ENCODE data around the gene POPDC3.

DNA sequence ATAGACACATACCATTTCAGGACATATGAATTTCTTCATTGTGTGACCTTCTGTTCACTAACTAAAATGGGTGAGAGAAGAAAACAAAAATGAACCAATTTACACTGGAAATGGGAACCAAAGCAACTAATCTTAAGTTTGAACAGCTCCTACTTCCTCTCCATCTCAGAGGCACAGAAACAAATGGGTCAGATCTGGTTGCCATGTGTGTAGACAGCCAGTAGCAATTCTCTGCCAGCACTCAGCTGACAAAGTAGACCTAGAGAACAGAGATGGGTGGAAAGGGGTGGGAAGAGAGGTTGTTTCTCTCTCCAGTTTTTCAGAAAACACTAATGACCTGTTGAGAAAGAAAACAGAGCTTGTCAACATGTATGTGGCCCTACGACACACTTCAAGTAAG is 14.3 kb upstream of the POPDC3 start:
- TF ChIP-seq, protein P1, sequence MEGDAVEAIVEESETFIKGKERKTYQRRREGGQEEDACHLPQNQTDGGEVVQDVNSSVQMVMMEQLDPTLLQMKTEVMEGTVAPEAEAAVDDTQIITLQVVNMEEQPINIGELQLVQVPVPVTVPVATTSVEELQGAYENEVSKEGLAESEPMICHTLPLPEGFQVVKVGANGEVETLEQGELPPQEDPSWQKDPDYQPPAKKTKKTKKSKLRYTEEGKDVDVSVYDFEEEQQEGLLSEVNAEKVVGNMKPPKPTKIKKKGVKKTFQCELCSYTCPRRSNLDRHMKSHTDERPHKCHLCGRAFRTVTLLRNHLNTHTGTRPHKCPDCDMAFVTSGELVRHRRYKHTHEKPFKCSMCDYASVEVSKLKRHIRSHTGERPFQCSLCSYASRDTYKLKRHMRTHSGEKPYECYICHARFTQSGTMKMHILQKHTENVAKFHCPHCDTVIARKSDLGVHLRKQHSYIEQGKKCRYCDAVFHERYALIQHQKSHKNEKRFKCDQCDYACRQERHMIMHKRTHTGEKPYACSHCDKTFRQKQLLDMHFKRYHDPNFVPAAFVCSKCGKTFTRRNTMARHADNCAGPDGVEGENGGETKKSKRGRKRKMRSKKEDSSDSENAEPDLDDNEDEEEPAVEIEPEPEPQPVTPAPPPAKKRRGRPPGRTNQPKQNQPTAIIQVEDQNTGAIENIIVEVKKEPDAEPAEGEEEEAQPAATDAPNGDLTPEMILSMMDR (conservative IDR thresholded peaks at IDR 0.05; ENCODE audit: low read depth, low read length): no peak
- TF ChIP-seq RCOR1 (IDR thresholded peaks at IDR 0.05; ENCODE audit: insufficient replicate concordance, low read length) (no peak), POLR2A (IDR thresholded peaks at IDR 0.05; ENCODE audit: low read depth, low read length) (no peak), NFE2L2 (IDR thresholded peaks at IDR 0.05; ENCODE audit: low read depth, low read length) (no peak), RFX5 (IDR thresholded peaks at IDR 0.05; ENCODE audit: low read depth, low read length) (no peak), BHLHE40 (IDR thresholded peaks at IDR 0.05; ENCODE audit: low read depth, low read length) (no peak), RAD21 (IDR thresholded peaks at IDR 0.05; ENCODE audit: low read length) (no peak)
- TF ChIP-seq, protein P2, sequence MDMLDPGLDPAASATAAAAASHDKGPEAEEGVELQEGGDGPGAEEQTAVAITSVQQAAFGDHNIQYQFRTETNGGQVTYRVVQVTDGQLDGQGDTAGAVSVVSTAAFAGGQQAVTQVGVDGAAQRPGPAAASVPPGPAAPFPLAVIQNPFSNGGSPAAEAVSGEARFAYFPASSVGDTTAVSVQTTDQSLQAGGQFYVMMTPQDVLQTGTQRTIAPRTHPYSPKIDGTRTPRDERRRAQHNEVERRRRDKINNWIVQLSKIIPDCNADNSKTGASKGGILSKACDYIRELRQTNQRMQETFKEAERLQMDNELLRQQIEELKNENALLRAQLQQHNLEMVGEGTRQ (IDR thresholded peaks at IDR 0.05; ENCODE audit: low read depth, low read length): no peak

Data from IMR-90 (cell line).